DMS 273 treated with DMSO at 0.1 percent for 48 hours (cell line): Measurements from ENCODE around the gene FGF21.

ENCODE experiments used
- DNase-seq: peaks from one replicate; lab custom pipeline; 2025; lab: John Stamatoyannopoulos, UW

FGF21 gene

DNA sequence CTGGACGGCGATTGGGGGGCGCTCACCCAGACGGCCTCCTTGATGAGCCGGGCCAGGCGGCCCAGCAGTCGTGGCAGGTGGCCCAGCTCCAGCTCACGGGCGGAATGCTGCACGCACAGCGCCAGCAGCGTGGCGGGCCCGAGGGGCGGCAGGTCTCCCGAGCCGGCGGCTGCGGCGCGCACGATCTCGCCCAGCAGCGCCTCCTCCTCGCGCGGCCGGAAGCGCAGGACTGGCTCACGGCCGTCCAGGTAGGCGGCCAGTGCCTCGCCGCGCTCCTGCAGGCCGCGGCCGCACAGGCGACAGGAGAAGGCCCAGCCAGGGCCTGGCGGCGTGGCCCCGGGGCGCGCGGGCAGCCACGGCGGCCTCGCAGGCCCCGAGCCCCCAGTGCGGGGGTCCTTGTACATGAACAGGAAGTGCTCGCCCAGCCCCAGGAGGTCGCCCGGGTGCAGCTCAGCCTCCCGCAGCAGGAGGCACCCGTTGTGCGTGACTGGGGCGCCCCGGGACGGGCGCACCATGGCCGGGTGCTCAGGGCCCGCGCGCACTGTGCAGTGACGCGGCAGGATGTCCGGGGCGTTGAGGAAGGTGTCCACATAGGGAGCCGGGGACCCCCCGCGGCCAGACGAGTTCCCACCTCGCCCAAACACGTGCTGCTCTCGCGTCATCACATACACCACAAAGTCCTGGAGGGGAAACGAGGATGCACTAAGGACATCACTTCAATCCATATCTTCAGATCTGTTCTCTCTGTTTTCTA, 26.2 kb upstream of the FGF21 start:
- no peak for DNase-seq

- DNase-seq = no peak
These were observed 23.9 kb upstream of the FGF21 start for GRCh38 chr19:48731452-48731851.

DNA sequence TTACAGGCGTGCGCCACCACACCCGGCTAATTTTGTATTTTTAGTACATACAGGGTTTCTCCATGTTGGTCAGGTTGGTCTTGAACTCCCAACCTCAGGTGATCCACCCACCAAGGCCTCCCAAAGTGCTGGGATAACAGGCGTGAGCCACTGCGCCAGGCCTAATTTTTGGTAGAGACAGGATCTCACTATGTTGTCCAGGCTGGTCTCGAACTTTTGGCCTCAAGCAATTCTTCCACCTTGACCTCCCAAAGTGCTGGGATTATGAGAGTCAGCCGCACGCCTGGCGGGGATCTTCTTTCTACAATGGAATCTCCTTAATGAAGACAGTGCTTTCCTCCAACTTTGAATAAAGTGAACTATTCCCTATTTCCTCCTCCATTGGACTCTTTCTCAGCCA, 20.7 kb upstream of the FGF21 start:
- DNase-seq = no peak

- no peak for DNase-seq
These were observed 20.2 kb upstream of the FGF21 start for GRCh38 chr19:48735031-48735615.

GRCh38 chr19:48737360-48737998, 17.8 kb upstream of the FGF21 start:
- DNase-seq = peak; percentile 51

DNA sequence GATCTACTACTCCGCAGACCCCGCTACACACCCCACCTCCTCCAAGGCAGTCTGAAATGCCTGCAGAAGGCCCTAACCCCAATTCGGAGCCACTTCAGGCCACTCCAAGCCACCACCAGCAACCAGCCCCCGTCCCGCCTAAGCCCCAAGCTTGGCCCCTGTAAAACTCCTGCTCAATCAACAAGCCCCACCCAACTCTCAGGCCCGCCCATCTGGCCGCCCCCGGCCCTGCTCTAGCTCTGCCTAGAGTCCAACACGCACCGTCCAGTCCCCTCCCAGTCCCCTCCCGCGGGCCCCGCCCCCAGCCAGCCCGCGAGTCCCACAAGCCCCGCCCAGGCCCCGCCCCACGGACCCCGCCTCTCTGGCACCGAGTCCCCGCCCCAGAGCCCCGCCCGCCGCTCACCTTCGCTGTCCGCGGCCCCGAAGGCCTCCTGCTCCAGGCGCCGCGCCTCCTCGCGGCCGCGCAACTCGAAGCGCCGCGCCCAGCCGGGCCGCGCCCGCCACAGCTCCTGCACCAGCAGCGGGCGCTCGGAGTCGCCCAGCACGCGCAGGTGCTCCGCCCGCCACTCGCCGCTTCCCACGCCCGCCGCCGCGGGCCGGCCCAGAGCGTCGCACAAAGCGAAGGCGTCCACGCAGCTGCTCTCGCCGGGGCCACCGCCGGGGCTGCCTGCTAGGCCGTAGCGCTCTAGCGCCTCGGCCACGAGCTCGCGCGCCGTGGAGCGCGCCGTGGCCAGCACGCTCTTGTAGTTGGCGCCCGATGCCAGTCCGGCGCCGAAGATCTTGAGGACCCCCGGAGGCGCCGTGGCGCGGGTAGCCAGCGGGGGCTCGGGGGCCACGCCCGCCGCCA, 16.5 kb upstream of the FGF21 start:
- peak; percentile 82 for DNase-seq

DNA sequence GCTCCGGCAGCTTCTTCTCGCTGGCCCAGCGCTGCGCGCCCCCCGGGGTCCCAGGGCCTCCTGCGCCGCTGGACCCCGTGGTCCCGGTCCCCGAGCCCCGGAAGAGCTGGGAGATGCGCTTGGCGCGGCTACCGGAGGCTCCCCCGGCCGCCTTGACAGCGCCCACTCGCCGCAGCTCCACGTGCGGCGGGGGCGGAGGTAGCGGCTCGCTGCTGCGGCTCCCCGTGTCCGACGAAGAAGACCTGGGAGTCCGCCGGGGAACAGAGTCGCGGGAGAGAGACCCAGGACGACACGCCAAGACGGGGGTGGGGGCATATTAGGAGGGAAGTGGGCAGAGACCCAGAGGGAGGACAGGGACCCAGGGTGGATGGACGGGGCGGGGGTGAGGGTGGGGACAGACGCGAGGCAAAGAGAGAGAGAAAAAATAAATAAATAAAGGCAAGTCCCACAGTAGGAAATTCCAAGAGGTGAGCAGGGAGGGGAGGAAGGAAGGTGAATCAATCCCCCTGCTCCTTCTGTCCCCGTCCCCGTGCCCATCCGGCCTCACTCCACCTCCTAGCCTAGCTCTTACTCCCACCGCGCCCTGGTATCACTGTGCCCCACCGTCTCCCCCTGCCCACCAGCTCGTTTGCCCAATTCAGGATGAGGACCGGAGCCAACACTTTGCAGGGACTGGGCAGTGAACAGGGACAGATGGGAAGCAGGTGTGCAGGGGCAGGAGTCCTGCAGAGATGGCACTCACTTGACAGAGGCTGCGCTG, 15.7 kb upstream of the FGF21 start:
- DNase-seq = peak; percentile 43

DNA sequence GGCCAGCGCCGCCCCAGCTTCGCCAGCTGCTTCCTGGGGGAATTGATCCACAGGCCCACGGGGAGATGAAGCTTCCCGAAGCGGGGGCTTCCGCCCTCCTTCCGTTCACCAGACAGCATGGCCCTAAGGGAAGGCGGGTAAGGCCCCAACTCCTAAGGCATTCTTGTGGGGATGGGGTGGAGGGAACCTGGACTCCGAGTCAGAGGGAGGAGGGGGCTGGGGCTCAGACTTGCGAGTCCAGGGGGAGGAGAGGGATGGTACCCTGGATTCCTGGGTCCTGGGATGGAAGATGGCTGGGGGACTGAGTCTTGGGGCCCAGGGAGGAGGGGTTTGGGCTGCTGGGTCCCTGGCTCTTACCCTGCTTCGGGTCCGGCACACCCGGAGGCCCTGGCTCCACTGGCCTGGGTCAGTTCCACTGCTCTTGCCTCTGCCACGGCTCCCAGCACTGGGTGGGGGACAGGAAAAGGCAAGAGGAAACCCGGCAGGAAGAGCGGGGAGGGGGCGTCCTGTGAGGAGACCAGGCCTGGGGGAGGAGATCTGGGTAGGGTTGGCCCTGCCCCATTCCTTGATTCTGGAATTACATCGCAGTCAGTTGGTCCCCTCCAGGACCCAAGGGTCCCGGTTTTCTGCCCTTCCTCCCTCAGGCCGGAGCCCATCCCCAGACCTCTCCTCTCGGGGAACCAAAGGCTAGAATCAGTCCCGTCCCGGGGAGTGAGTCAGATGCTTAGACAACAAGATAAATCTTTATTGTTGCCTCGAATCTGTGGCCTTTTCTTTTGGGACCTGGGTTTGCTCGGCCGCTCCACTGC, 15.0 kb upstream of the FGF21 start, which contains the start of gene RASIP1:
Gene RASIP1, minus strand, starts transcription at position 447 of the 809 bp plus-strand sequence. Its CDS starts 328 bp downstream, at position 119.
- no peak for DNase-seq

DNA sequence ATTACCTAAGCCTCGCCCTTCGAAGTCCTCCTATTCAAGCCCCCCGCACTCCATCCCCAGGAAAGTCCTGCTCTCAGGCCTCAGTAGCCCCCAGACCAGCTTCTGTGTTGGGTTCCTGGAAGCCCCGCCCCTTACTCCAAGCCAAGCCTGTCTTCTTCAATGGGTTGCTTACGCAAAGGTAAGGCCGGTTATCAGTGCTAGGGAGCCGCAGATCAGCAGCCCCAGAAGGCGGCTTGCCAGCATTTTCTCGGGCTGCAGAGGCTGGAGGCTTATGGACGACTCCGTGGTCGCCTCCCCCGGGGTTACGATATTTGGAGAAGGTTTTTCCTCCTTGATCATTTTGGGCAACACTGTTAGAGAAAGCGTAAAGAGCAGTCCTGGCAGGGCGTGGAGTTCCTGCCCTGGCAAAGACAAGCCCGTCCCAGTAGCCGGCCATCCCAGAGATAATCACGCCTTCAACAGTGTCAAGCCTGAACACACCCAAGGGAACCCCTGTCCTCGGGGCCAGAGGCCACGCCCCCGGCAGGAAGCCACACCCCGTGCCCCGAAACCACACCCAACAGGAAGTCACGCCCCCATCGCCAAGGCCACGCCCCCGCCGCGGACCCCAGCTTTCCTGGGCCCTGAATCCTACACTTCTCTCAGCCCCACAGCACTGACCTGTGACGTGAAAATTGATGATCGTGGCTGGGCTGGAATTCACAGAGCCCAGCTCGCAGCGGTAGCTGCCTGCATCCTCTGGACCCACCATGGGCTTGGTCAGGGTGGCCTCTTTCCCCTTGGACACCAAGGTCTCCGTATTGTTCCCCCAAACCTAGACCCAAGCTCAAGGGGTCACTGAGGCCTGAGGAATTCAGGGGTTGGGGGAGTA, 14.0 kb upstream of the FGF21 start:
- no peak for DNase-seq

GRCh38 chr19:48742096-48742495, 13.2 kb upstream of the FGF21 start:
- no peak for DNase-seq

- DNase-seq = peak; percentile 43
These were observed 9.9 kb upstream of the FGF21 start for GRCh38 chr19:48745208-48745995.

- no peak for DNase-seq
These were observed 9.2 kb upstream of the FGF21 start for GRCh38 chr19:48746110-48746509.

- no peak for DNase-seq
These were observed 8.4 kb upstream of the FGF21 start, which contains the start of gene IZUMO1 for GRCh38 chr19:48746738-48747575. Gene IZUMO1 (minus strand): TSS chr19:48746909. CDS start chr19:48745859, 1,050 bp downstream.

GRCh38 chr19:48749571-48750198, 5.6 kb upstream of the FGF21 start:
- DNase-seq = no peak

- DNase-seq = no peak
These were observed 5.0 kb upstream of the FGF21 start for GRCh38 chr19:48750351-48750750.

GRCh38 chr19:48750771-48751504, 4.4 kb upstream of the FGF21 start:
- no peak for DNase-seq
